Measurements from ENCODE around the gene HNRNPC.

- TF ChIP-seq GABPA (tag; conservative IDR thresholded peaks at IDR 0.05; ENCODE audit: low read depth) (no peak), TCF3 (CRISPR knock-in tag; IDR thresholded peaks at IDR 0.05) (no peak), XRCC4 (IDR thresholded peaks at IDR 0.05; ENCODE audit: extremely low read depth, insufficient read depth, insufficient read length) (no peak), HMG20A (CRISPR knock-in tag; conservative IDR thresholded peaks at IDR 0.05) (no peak), EP300 (IDR thresholded peaks at IDR 0.05; ENCODE audit: low read length) (no peak), THRA (IDR thresholded peaks at IDR 0.05) (no peak), CTCF (IDR thresholded peaks at IDR 0.05 in 2 of 3, conservative IDR thresholded peaks at IDR 0.05 in 1 of 3; ENCODE audit: insufficient read depth in 2 of 3, low read depth in 1 of 3, low read length in 3 of 3) (no peak), NBN (IDR thresholded peaks at IDR 0.05; ENCODE audit: low read depth) (no peak), ZNF551 (CRISPR knock-in tag; IDR thresholded peaks at IDR 0.05) (no peak)
Measured at GRCh38 chr14:21209185-21209584, 60.1 kb downstream of the HNRNPC start.
